Ovary (tissue), 1 donor: ENCODE data around the gene CENPC.

Experiments
- EP300 ChIP-seq: sonication (generic); formaldehyde crosslinking; IDR thresholded peaks from one replicate; pipeline ENCODE4 v1.6.1; 2017; ENCODE audit warnings: antibody characterized with exemption
- POLR2A ChIP-seq: fragments of 450-650 bp; IDR thresholded peaks from one replicate; pipeline ENCODE4 v1.6.1; 2017; ENCODE audit warnings: antibody characterized with exemption, mild to moderate bottlenecking, moderate library complexity

- no peak for TF ChIP-seq POLR2A
- TF ChIP-seq EP300, result no peak
Observed at GRCh38 chr4:67436742-67437141, 108.6 kb downstream of the CENPC start.
